GM19438 (cell line): ENCODE measurements around the gene ROR1.
"Not testable (repeated sequence)": the region's sequence is repeated elsewhere in the genome, so short reads cannot be mapped to it uniquely, and the experiment has no call there.

Experiments
- ATAC-seq: cut with Tn5 transposase; IDR thresholded peaks from one replicate; pipeline ENCODE4 v1.9.1; 2021; ENCODE audit warnings: low read depth; ENCODE audit not compliant: unreplicated experiment

ROR1 gene

DNA sequence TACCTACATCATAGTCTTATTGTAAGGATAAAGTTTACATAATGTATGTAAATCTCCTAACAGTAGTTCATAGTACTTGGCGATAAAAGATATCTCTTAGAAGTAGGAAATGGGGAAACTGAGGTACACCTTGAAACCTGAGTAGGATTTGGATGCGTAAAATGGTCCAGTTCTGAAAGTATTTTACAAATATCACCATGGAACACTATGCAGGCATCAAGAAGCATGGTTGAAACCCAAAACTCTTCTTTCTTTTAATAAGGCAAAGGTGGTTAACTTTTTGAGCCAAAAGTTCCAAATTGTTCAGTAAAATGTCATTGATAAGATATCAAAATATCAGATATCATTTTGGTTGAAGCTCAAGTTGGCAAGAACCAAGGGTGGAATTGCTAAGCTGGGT, 46.0 kb downstream of the ROR1 start:
- no peak for ATAC-seq

DNA sequence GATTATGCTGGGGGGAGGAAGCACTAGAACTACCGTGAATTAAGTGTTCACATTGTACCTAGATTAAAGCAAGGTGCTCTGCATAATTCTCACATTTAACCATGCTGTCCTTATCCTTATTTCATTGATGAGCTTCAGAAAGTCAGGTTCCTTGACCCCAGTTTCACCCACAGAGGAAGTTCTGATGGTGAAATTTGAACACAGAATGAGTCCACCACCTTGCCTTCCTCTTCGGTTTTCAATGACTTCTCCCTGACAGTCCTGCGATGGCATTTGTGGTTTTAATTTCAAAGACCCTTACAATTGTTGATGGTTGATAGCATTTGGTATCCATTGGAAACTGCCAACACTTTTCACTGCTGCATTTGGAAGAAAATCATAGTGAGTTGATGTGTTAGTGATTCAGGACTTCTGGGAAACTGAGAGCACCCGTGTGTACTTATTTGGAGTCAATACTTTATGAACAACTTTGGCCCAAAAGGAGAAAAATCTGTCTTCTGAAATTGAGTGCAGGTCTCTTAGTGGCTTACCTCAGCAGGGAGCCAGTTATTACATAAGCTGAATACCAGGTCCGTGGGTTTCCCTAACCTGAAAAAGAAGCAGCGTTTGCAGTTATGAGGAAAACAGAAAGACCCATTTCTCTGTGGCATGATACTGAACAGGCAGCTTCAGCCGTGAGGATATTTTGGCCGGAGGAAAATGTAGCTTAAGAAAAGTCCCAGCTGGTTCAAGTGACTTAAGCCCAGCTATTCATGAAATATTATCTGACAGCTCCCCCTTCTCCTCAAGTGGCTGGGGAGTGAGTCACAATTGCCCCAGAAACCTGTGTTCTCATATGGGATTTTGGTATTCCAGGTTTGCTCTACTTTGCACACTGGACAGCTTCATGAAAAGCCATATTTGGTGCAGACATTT, 47.5 kb downstream of the ROR1 start:
- no peak for ATAC-seq

- ATAC-seq = no peak
Measured at GRCh38 chr1:63822540-63822939, 48.7 kb downstream of the ROR1 start.

- no peak for ATAC-seq
Measured at GRCh38 chr1:63824451-63824850, 50.6 kb downstream of the ROR1 start.

DNA sequence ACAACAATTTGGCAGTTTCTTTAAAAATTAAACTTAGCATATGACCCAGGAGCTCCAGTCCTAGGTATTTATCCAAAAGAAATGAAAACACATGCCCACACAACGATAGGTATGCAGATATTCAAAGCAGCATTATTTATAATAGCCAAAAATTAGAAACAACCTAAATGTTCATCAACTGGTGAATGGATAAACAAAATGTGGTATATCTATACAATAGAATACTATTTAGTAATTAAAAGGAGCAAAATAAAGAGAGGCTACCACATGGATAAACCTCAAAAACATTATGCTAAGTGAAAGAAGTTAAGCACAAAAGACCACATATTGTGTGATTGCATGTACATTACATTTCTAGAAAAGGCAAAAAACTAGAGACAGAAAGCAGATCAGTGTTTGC, 51.3 kb downstream of the ROR1 start:
- no peak for ATAC-seq

DNA sequence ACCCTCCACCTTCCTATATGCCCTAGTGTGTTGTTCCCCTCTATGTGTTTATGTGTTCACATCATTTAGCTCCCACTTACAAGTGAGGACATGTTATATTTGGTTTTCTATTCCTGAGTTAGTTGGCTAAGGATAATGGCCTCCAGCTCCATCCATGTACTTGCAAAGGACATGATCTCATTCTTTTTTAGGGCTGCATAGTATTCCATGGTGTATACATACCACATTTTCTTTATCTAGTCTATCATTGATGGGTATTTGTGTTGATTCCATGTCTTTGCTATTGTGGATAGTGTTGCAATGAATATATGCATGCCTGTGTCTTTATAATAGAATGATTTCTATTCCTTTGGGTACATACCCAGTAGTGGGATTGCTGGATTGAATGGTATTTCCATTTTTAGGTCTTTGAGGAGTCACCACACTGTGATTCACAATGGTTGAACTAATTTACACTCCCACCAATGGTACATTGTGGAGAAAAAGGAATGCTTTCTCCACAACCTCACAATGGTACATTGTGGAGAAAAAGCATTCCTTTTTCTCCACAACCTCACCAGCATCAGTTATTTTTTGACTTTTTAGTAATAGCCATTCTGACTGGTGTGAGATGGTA, 52.5 kb downstream of the ROR1 start:
- ATAC-seq = not testable (repeated sequence)

DNA sequence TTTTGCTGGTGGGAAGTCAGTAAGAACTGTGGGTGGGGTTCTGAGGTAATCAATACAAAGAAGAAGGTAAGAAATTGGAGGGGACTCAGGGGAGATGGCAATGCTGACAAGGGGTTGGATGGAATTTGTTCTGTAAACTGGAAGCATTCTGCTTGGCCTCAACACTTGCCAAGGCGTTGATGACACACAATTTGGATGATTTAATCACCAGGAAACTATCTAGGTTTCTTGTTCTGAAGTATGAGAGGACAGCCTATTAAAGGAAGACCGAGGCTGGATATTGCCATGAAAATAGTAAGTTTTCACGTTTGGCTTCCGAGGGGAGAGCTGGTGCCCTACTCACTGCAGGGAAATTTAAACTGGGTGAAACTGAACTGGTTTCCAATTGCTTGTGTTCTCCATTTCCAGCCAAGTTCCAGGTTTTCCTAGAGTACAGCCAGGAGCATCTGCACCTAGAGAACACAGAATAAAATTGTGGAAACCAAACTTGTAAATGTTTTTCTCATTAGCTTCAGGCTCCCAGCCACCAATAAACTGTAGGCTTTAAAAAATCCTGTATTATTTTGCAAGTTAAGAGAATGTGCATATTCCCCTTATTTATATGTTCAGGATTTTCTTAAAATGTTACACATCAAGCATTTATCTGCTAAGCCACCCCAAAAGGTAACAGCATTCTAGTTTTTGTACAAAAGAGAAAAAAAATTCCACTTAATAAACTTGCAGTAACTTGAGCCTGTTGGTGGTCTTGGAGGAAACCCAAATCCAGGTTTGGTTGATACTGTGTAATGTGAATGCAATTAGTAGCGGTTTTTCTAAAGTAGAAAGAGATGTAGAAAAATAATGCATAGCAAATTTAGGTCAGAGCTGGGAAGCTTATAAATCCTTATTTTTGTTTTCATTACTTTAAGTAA, 53.8 kb downstream of the ROR1 start:
- ATAC-seq = no peak

GRCh38 chr1:63828322-63829044, 54.7 kb downstream of the ROR1 start:
- ATAC-seq = no peak

DNA sequence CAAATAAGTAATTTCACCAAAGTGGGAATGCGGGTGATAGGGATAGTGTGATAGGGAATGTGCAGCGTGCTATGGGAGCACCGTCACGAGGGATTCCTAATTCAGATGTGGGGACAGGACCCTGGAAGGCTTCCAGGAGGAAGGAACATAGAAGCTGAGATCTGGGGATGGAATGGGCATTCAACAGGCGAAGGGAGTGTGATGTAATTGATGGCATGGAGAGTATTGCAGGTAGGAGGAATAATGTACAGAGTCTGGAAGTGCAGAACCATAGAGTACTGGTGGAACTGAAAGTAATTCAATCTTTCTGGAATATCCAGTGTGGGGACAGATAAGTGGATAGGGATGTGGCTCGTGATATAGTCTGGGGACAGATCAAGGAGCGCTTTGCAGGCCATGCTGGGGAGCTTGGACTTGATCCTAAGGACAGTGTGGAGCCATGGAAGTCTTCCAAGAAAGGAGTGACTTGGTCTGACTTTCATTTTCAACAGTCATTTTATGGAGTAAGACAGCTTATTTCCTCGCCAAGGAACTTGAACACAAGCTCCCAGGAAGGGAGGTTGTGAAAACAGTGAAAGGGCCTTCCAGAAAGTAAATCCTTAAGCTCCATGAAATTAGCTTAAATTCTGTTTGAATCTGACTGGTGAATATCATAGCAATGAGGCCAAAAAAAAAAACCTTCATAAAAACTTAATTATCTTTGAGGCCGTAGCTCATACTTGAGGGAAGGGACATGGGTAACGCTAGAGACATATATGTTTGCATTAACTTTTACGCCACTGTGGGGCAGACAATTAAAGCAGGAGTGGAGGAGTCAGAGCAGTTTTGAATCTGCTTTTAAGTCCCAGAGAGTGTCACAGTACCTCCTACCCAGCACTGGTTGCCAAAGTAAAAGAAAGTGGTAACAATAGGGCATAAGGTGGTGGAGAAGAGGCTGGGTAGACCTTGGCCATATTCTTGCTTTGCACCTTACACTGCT, 55.8 kb downstream of the ROR1 start:
- no peak for ATAC-seq

- ATAC-seq = no peak
Measured at GRCh38 chr1:63831409-63831808, 57.6 kb downstream of the ROR1 start.

DNA sequence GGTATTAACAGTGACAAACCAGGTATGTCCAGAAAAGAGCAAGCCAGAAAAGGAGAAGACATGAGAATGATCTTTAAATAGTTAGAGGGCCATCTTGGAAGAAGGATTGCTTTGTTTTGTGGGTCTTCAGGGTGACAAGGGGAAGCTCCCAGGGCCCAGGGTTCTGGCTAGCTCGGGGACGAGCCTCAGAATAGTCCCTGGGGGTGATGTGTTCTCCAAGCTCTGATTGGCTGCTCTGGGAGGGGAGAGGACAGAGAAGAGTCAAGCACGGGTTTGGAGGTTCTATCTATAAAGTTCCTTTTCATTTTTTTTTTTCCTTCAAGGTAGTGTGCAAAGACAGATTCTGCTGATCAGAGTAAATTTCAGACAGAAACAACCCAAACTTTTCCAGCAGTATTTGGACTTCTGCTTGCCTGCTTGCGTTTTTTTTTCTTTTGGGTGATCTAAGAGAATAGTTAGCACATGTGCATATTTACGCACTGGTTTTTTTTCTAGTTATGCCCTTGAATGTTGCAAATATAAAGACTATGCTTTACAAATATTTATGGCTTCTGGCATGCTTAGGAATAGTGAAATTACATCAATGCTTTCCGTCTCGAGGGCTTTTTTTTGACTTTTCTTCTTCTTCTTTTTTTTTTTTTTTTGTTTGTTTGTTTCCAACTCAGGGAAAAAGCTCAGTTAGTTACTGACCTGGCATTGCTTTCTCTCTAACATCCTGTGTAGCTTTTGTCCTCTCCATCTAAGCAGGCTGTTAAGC, 59.7 kb downstream of the ROR1 start:
- ATAC-seq = no peak

DNA sequence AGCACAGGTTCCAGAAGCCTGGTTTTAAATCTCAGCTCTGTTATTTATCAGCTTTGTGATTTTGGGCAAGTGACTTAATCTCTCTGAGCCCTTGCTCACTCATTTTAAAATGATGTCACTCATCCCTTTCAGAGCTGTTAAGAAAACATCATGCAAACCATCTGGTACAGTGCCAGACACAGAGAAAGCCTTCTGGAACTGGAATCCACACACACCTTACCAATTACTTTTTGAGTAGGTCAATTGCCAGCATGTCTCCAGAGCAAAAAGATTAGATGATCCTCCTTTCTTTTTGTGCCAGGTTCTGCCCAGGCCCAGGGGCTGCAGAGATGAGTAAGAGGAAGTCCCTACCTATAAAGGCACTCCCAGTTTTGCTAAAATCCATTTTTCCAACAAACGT, 61.3 kb downstream of the ROR1 start:
- no peak for ATAC-seq

- no peak for ATAC-seq
Measured at GRCh38 chr1:63836374-63836773, 62.6 kb downstream of the ROR1 start.

DNA sequence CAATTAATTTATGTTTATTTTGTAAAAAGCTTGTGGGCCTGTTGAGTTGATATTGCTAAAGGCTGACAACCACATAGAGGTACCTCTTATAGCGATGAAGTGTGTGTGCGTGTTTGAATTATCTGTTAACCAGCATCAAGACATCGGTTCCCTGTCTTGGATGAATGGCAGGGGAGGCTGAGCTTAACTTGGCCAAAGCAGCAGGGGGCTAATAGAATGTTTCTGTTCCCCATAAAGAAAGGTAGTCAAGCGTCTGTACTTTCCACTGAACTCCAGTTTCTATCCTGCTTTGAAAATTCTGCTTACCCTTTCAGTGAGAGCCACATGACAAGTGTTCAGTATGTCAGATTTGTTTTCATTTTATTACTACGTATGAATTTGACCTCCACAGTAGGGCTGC, 63.0 kb downstream of the ROR1 start:
- ATAC-seq = no peak

GRCh38 chr1:63843010-63843409, 69.2 kb downstream of the ROR1 start:
- ATAC-seq = no peak

DNA sequence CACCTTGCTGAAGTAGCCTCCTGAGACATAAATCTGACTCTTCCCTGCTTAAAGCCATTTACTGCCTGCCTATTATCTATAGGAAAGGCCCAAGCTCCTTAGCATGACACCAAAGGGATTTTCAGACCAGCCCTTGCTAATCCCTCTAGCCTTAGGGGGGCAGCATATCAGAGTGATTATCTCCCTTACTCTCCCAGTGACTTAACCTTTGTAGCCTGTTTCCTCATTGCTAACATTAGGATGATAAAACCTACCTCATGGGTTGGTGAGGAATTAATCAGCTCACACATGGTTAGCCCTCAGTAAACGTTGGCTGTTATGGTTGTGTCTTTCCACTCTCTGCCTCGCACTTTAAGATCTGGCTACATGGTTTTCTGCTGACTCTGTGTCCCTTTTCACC, 70.1 kb downstream of the ROR1 start:
- ATAC-seq = no peak

DNA sequence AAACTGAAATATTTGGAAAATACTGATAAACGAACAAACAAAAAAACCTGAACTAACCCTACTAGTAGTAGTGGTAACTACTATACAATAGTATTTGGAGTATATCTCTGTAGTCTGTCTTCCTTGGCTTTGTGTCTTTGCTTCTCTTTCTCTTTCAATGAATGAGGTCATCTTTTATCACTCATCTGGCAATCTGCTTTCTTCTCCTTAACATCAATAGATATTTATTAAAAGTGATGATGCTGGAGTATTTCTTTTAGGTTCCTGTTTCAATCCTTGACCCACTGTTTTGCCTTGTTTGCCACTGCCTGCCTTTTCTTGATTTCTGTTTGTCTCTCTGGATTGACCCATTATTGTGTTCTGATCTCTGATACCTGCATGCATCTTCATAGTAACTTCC, 71.5 kb downstream of the ROR1 start:
- no peak for ATAC-seq

DNA sequence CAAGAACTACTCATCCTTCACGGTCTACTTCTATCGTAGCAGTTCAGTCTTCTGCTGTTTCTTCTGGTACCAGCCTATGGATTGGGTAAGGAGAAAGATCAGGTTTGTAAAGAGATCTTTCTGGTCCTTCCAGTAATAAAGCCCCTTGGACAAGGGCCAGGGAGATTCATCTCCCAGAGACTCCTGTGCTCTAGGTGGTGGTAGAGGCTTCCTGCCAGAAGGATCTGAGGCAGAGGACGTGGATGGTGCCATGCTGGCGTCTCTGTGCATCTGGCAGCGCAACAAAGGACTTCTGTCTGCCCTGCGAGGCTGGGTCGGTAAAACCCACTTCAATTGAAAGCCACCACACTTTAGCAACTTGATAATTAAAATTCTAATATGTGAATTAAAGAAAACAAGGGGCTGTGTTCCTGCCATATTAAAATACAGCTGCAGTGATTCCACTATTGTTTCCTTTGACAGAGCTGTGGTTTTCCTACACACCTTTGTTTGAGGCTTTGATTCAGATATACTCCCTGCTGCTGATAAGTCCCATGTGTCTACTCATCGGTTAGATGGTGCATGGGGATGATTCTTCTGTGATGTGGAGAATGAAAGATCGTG, 73.6 kb downstream of the ROR1 start:
- ATAC-seq = no peak
